ENCODE results near the gene CNNM3.

The CNNM3 gene

GRCh38 chr2:96816127-96816835, at the start of gene CNNM3:
Gene CNNM3 (plus strand): TSS chr2:96816268. CDS start chr2:96816278, 10 bp downstream.
- H3K4me3 ChIP-seq (ENCODE audit: low read length), result peak within 1 kb of the TSS; percentile 89
- H3K9ac ChIP-seq (ENCODE audit: low read length), result peak within 1 kb of the TSS; percentile 69
- H3K27me3 ChIP-seq (ENCODE audit: control insufficient read depth, insufficient read depth, low read length), result no peaks in the 10 kb centered on the region
- H3K27ac ChIP-seq (ENCODE audit: low read depth, low read length), result peak within 1 kb of the TSS; percentile 94
- H3K36me3 ChIP-seq (ENCODE audit: control insufficient read depth, insufficient read depth, low read length), result no peaks in the 10 kb centered on the region
- H3K4me1 ChIP-seq (ENCODE audit: control insufficient read depth, insufficient read depth, low read length), result peaks cover 25% of the 10 kb centered on the region

- Histone ChIP-seq H3K27ac (ENCODE audit: low read depth, low read length) (no peak overlapping the region), H3K36me3 (ENCODE audit: control insufficient read depth, insufficient read depth, low read length) (no peaks in the 10 kb centered on the region), H3K4me1 (ENCODE audit: control insufficient read depth, insufficient read depth, low read length) (peaks cover 7% of the 10 kb centered on the region), H3K9ac (ENCODE audit: low read length) (peak overlapping the region; percentile 39), H3K27me3 (ENCODE audit: control insufficient read depth, insufficient read depth, low read length) (no peaks in the 10 kb centered on the region), H3K4me3 (ENCODE audit: low read length) (no peak overlapping the region)
Observed at GRCh38 chr2:96767135-96767871, 48.8 kb upstream of the CNNM3 start.

- Histone ChIP-seq H3K27me3 (ENCODE audit: control insufficient read depth, insufficient read depth, low read length) (no peaks in the 10 kb centered on the region), H3K4me3 (ENCODE audit: low read length) (no peak overlapping the region), H3K27ac (ENCODE audit: low read depth, low read length) (no peak overlapping the region), H3K4me1 (ENCODE audit: control insufficient read depth, insufficient read depth, low read length) (peaks cover 7% of the 10 kb centered on the region), H3K9ac (ENCODE audit: low read length) (no peak overlapping the region), H3K36me3 (ENCODE audit: control insufficient read depth, insufficient read depth, low read length) (no peaks in the 10 kb centered on the region)
Observed at GRCh38 chr2:96768083-96768561, 47.9 kb upstream of the CNNM3 start.

GRCh38 chr2:96769814-96770213, 46.3 kb upstream of the CNNM3 start:
- Histone ChIP-seq H3K27ac (ENCODE audit: low read depth, low read length) (no peak overlapping the region), H3K27me3 (ENCODE audit: control insufficient read depth, insufficient read depth, low read length) (no peaks in the 10 kb centered on the region), H3K36me3 (ENCODE audit: control insufficient read depth, insufficient read depth, low read length) (no peaks in the 10 kb centered on the region), H3K4me3 (ENCODE audit: low read length) (no peak overlapping the region), H3K4me1 (ENCODE audit: control insufficient read depth, insufficient read depth, low read length) (peaks cover 2% of the 10 kb centered on the region), H3K9ac (ENCODE audit: low read length) (no peak overlapping the region)

GRCh38 chr2:96770442-96771202, 45.4 kb upstream of the CNNM3 start:
- no peaks in the 10 kb centered on the region for H3K27me3 ChIP-seq (ENCODE audit: control insufficient read depth, insufficient read depth, low read length)
- no peak overlapping the region for H3K27ac ChIP-seq (ENCODE audit: low read depth, low read length)
- peaks cover 2% of the 10 kb centered on the region for H3K4me1 ChIP-seq (ENCODE audit: control insufficient read depth, insufficient read depth, low read length)
- no peak overlapping the region for H3K9ac ChIP-seq (ENCODE audit: low read length)
- no peak overlapping the region for H3K4me3 ChIP-seq (ENCODE audit: low read length)
- no peaks in the 10 kb centered on the region for H3K36me3 ChIP-seq (ENCODE audit: control insufficient read depth, insufficient read depth, low read length)

GRCh38 chr2:96771796-96772618, 44.1 kb upstream of the CNNM3 start:
- no peak overlapping the region for H3K27ac ChIP-seq (ENCODE audit: low read depth, low read length)
- no peaks in the 10 kb centered on the region for H3K27me3 ChIP-seq (ENCODE audit: control insufficient read depth, insufficient read depth, low read length)
- no peak overlapping the region for H3K9ac ChIP-seq (ENCODE audit: low read length)
- peaks cover 2% of the 10 kb centered on the region for H3K4me1 ChIP-seq (ENCODE audit: control insufficient read depth, insufficient read depth, low read length)
- H3K4me3 ChIP-seq (ENCODE audit: low read length), result no peak overlapping the region
- no peaks in the 10 kb centered on the region for H3K36me3 ChIP-seq (ENCODE audit: control insufficient read depth, insufficient read depth, low read length)

GRCh38 chr2:96772903-96773671, 43.0 kb upstream of the CNNM3 start:
- Histone ChIP-seq H3K36me3 (ENCODE audit: control insufficient read depth, insufficient read depth, low read length) (no peaks in the 10 kb centered on the region), H3K4me1 (ENCODE audit: control insufficient read depth, insufficient read depth, low read length) (peaks cover 2% of the 10 kb centered on the region), H3K4me3 (ENCODE audit: low read length) (no peak overlapping the region), H3K27ac (ENCODE audit: low read depth, low read length) (no peak overlapping the region), H3K9ac (ENCODE audit: low read length) (no peak overlapping the region), H3K27me3 (ENCODE audit: control insufficient read depth, insufficient read depth, low read length) (no peaks in the 10 kb centered on the region)

GRCh38 chr2:96773922-96774321, 42.1 kb upstream of the CNNM3 start:
- no peak overlapping the region for H3K9ac ChIP-seq (ENCODE audit: low read length)
- H3K4me1 ChIP-seq (ENCODE audit: control insufficient read depth, insufficient read depth, low read length), result peaks cover 2% of the 10 kb centered on the region
- no peak overlapping the region for H3K27ac ChIP-seq (ENCODE audit: low read depth, low read length)
- no peaks in the 10 kb centered on the region for H3K27me3 ChIP-seq (ENCODE audit: control insufficient read depth, insufficient read depth, low read length)
- H3K36me3 ChIP-seq (ENCODE audit: control insufficient read depth, insufficient read depth, low read length), result no peaks in the 10 kb centered on the region
- H3K4me3 ChIP-seq (ENCODE audit: low read length), result peak overlapping the region; percentile 57

GRCh38 chr2:96775160-96775559, 40.9 kb upstream of the CNNM3 start:
- Histone ChIP-seq H3K36me3 (ENCODE audit: control insufficient read depth, insufficient read depth, low read length) (no peaks in the 10 kb centered on the region), H3K27ac (ENCODE audit: low read depth, low read length) (no peak overlapping the region), H3K9ac (ENCODE audit: low read length) (no peak overlapping the region), H3K27me3 (ENCODE audit: control insufficient read depth, insufficient read depth, low read length) (no peaks in the 10 kb centered on the region), H3K4me1 (ENCODE audit: control insufficient read depth, insufficient read depth, low read length) (no peaks in the 10 kb centered on the region), H3K4me3 (ENCODE audit: low read length) (no peak overlapping the region)

- no peak overlapping the region for H3K4me3 ChIP-seq (ENCODE audit: low read length)
- H3K9ac ChIP-seq (ENCODE audit: low read length), result no peak overlapping the region
- H3K27ac ChIP-seq (ENCODE audit: low read depth, low read length), result no peak overlapping the region
- H3K27me3 ChIP-seq (ENCODE audit: control insufficient read depth, insufficient read depth, low read length), result no peaks in the 10 kb centered on the region
- H3K36me3 ChIP-seq (ENCODE audit: control insufficient read depth, insufficient read depth, low read length), result no peaks in the 10 kb centered on the region
- H3K4me1 ChIP-seq (ENCODE audit: control insufficient read depth, insufficient read depth, low read length), result peaks cover 10% of the 10 kb centered on the region
Observed at GRCh38 chr2:96783388-96783787, 32.7 kb upstream of the CNNM3 start.

GRCh38 chr2:96787411-96787810, 28.7 kb upstream of the CNNM3 start:
- H3K4me3 ChIP-seq (ENCODE audit: low read length), result no peak overlapping the region
- H3K27me3 ChIP-seq (ENCODE audit: control insufficient read depth, insufficient read depth, low read length), result no peaks in the 10 kb centered on the region
- peaks cover 14% of the 10 kb centered on the region for H3K4me1 ChIP-seq (ENCODE audit: control insufficient read depth, insufficient read depth, low read length)
- no peaks in the 10 kb centered on the region for H3K36me3 ChIP-seq (ENCODE audit: control insufficient read depth, insufficient read depth, low read length)
- H3K9ac ChIP-seq (ENCODE audit: low read length), result no peak overlapping the region
- H3K27ac ChIP-seq (ENCODE audit: low read depth, low read length), result no peak overlapping the region

Measured in rectal smooth muscle tissue (tissue), 1 donor.